GM23338 (cell line): ENCODE results near the gene GIMAP6.

Experiments used
- CREB1 ChIP-seq: fragments of 250-450 bp; sonication (Bioruptor Pico); IDR thresholded peaks from 2 replicates; pipeline ENCODE4 v1.5.0; 2020; ENCODE audit warnings: low read depth, mild to moderate bottlenecking, moderate library complexity
- EZH2 ChIP-seq: fragments of 200-600 bp; sonication (generic); IDR thresholded peaks from one replicate; pipeline ENCODE4 v1.8.0; 2017; ENCODE audit warnings: antibody characterized with exemption, mild to moderate bottlenecking, low read depth; ENCODE audit not compliant: unreplicated experiment
- EZH2phosphoT487 ChIP-seq: fragments of 200-600 bp; sonication (generic); IDR thresholded peaks from one replicate; pipeline ENCODE4 v1.8.1; 2018; ENCODE audit warnings: antibody characterized with exemption; ENCODE audit not compliant: unreplicated experiment
- POLR2AphosphoS5 ChIP-seq: IDR thresholded peaks from 2 replicates; pipeline ENCODE4 v1.6.1; 2016; ENCODE audit warnings: antibody characterized with exemption, low read depth
- ZNF331 ChIP-seq: fragments of 250-450 bp; sonication (Bioruptor Pico); IDR thresholded peaks from 2 replicates; pipeline ENCODE4 v1.5.0; 2020; ENCODE audit warnings: low read depth, mild to moderate bottlenecking, moderate library complexity
- TF ChIP-seq, protein P1 (sequence below), 2 experiments: fragments of 200-600 bp in 1 of 2; sonication (generic) in 1 of 2; conservative IDR thresholded peaks; 2 replicates each; pipeline versions ENCODE4 v1.5.1 to v1.6.1; 2016 to 2017; ENCODE audit warnings: antibody characterized with exemption in 2 of 2, low read depth in 2 of 2, mild to moderate bottlenecking in 2 of 2, moderate library complexity in 1 of 2
- TF ChIP-seq, protein P2 (sequence below): IDR thresholded peaks from one replicate; pipeline ENCODE4 v1.6.1; 2018; ENCODE audit warnings: antibody characterized with exemption; ENCODE audit not compliant: unreplicated experiment

DNA sequence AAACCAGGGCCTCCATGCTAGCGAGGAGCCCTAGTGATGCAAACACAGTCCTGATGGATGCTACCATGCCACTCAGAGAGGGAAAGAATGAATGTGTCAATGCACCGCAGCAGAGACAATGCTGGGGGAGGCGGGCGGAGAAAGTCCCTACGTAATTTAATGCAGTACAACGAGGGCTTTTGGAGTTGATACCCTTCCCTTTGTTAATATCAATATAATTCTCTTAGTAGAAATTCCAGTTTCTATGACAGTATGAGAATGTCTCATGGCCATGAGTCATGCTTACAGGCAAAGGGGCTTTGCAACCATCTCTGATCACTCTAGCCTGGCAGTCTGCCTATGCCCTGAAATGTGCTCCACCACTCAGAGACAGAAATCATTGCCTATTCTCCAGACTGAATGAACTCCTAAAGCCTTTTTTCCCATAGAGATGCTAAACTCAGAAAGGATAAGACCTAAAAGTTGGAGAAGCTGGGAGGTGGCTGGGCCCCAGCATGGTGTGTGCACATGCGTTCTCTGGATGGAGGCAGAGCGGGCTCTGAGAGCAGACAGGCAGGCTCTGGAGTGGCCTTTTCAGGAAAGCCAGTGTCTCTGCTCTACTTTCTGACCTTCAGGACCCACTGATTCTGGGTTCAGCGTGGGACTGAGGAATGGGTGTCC lies 33.0 kb upstream of the GIMAP6 start:
- TF ChIP-seq POLR2AphosphoS5 = no peak
- TF ChIP-seq, protein P1, sequence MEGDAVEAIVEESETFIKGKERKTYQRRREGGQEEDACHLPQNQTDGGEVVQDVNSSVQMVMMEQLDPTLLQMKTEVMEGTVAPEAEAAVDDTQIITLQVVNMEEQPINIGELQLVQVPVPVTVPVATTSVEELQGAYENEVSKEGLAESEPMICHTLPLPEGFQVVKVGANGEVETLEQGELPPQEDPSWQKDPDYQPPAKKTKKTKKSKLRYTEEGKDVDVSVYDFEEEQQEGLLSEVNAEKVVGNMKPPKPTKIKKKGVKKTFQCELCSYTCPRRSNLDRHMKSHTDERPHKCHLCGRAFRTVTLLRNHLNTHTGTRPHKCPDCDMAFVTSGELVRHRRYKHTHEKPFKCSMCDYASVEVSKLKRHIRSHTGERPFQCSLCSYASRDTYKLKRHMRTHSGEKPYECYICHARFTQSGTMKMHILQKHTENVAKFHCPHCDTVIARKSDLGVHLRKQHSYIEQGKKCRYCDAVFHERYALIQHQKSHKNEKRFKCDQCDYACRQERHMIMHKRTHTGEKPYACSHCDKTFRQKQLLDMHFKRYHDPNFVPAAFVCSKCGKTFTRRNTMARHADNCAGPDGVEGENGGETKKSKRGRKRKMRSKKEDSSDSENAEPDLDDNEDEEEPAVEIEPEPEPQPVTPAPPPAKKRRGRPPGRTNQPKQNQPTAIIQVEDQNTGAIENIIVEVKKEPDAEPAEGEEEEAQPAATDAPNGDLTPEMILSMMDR (conservative IDR thresholded peaks at IDR 0.05; ENCODE audit: low read depth in 2 of 2) = no peak
- TF ChIP-seq CREB1 (CRISPR knock-in tag) = no peak
- TF ChIP-seq EZH2 = no peak
- TF ChIP-seq, protein P2, sequence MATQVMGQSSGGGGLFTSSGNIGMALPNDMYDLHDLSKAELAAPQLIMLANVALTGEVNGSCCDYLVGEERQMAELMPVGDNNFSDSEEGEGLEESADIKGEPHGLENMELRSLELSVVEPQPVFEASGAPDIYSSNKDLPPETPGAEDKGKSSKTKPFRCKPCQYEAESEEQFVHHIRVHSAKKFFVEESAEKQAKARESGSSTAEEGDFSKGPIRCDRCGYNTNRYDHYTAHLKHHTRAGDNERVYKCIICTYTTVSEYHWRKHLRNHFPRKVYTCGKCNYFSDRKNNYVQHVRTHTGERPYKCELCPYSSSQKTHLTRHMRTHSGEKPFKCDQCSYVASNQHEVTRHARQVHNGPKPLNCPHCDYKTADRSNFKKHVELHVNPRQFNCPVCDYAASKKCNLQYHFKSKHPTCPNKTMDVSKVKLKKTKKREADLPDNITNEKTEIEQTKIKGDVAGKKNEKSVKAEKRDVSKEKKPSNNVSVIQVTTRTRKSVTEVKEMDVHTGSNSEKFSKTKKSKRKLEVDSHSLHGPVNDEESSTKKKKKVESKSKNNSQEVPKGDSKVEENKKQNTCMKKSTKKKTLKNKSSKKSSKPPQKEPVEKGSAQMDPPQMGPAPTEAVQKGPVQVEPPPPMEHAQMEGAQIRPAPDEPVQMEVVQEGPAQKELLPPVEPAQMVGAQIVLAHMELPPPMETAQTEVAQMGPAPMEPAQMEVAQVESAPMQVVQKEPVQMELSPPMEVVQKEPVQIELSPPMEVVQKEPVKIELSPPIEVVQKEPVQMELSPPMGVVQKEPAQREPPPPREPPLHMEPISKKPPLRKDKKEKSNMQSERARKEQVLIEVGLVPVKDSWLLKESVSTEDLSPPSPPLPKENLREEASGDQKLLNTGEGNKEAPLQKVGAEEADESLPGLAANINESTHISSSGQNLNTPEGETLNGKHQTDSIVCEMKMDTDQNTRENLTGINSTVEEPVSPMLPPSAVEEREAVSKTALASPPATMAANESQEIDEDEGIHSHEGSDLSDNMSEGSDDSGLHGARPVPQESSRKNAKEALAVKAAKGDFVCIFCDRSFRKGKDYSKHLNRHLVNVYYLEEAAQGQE = no peak
- TF ChIP-seq ZNF331 (CRISPR knock-in tag) = no peak
- TF ChIP-seq EZH2phosphoT487 = no peak
